DMS153 treated with DMSO at 0.1 percent for 48 hours (cell line): ENCODE results near the gene ADIG.

Experiments used
- DNase-seq: peaks from one replicate; lab custom pipeline; 2025; ENCODE audit not compliant: unreplicated experiment; lab: John Stamatoyannopoulos, UW

Gene ADIG

DNA sequence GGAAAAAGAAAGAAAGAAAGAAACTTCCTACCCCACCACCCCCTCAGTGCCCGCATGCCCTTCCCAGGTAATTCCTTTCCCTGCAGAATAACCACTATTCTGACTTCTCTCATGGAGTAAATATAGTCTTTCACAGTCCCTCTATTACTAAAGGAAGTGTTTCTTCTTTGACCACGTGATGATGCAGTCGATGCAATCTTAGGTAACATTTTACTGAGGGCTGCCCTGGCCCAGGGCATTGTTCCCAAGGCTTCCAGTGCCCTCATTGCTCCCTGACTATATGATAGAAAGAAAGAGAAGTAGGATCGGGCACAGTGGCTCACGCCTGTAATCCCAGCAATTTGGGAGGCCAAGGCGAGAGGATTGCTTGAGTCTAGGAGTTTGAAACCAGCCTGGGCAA is 49.7 kb downstream of the ADIG start:
- DNase-seq = no peak

DNA sequence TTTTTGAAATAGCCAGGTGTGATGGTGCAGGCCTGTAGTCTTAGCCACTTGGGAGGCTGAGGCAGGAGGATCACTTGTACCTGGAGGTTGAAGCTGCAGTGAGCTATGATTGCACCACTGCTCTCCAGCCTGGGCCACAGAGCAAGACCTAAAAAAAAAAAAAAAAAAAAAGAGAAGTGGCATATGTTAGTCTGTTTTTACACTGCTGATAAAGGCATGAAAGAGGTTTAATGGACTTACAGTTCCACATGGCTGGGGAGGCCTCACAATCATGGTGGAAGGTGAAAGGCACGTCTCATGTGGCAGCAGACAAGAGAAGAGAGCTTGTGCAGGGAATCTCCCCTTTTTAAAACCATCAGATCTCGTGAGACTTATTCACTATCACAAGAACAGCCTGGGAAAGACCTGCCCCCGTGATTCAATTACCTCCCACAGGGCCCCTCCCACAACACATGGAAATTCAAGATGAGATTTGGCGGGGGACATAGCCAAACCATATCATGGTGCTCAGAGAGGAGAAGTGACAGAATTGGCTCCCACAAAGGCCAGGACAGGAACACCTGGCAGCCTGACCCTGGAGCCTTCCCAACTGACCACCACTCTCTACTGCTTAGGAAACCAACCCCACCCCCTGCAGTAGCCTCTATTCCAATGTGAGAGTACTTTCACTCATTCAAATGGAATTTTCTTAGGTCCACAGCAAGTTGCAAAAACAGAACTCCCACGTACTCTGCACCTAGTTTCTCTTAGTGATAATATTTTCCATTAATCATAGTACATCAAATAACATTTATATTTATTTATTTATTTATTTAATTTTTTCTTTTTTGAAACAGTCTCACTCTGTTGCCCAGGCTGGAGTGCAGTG is 50.4 kb downstream of the ADIG start:
- no peak for DNase-seq

DNA sequence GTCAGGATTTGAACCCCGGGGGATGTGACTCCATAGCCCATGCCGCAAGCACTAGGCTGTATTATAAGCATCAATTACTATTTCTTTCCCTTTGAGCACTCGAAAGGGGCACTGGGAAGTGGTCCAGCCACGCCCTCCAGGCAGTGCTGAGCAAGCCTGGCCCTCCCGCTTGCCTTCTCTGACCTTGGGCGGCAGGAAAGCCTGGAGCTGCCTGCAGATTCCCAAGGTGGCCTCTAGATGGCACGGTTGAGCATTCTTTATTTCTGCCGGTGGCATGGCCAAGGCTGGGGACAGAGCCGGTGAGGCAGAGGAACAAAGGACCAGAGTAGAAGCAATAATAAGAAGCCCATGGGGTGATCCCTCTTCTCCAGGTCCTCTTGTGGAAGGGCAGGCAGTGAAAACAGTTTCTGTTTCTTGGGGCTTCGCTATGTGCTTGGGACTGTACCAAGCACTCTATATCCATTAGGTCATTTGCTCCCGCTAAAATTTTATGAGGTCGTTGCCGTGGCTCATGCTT is 52.6 kb downstream of the ADIG start:
- DNase-seq = peak; percentile 68

DNA sequence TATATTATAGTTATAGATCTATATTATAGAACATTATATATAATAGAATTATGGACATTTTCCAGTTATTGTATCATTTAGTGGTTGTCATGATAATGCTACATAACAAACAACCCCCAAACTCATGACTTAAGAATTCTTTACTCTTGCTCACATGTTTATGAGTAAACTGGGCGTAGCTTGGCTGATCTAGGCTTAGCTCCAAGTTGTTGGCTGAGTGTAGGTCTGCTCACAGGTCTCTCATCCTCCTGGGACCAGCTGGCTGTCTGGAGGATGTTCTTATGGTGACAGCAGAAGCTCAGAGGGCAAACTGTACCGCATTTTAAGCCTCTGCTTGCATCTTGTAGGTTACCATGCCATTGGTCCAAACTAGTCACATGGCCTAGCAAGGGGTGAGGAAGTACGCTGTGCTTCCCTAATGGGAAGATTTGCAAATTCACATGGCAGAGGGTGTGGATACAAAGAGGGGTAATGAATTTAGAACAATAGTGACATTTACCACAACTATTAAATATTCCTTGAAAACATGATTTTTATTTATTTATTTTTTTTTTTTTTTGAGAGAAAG is 54.8 kb downstream of the ADIG start:
- no peak for DNase-seq
